ENCODE data around the gene PTPRN2.
"Not testable (repeated sequence)": the region's sequence is repeated elsewhere in the genome, so short reads cannot be mapped to it uniquely, and the experiment has no call there.

PTPRN2 gene

DNA sequence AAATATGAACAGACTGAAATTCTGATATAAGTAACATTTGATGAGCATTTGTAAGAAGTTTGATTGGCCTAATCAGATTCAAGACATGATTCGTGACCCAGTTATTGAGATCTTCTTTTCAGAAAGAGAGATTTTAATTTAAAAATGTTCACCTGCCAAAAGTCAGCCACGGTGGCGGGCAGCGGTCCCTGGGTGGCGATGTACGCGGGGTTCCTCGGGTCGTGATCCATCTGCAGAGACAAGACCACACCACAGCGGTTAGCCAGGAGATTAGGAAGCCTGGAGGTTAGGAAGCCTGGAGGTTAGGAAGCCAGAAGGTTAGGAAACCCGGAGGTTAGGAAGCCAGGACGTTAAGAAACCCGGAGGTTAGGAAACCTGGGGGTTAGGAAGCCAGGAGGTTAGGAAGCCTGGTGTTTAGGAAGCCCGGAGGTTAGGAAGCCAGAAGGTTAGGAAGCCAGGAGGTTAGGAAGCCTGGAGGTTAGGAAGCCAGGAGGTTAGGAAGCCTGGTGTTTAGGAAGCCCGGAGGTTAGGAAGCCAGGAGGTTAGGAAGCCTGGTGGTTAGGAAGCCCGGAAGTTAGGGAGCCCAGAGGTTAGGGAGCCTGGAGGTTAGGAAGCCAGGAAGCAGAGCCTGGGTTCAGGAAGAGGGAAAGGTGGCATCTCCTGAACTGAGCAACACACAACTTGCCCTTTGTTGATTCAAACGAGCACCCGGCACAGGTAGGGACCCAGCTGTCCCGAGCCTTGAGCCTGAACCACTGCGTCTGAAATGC is 992.4 kb downstream of the PTPRN2 start:
- no peak for DNase-seq (ENCODE audit: low read depth, low spot score)
- no peak overlapping the region for H3K27ac ChIP-seq

DNA sequence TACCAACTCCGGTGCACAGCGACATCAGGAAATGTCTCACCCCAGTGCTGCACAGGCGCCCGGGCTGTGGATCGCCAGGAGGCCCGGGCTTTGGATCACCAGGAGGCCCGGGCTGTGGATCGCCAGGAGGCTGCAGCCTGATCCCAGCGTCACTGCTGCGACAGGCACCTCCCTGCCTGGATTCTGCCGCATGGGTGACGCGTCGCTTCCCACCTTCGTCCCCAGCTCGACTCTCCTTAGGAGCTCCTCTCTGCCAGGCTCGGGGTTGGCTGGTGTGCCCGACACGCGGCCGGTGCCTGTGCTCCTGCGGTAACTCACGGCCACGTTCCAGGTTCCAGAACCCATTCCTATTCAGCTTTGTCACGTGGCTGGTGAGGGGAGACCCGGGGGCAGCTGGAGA is 993.3 kb downstream of the PTPRN2 start:
- DNase-seq (ENCODE audit: low read depth, low spot score): no peak
- no peak overlapping the region for H3K27ac ChIP-seq

DNA sequence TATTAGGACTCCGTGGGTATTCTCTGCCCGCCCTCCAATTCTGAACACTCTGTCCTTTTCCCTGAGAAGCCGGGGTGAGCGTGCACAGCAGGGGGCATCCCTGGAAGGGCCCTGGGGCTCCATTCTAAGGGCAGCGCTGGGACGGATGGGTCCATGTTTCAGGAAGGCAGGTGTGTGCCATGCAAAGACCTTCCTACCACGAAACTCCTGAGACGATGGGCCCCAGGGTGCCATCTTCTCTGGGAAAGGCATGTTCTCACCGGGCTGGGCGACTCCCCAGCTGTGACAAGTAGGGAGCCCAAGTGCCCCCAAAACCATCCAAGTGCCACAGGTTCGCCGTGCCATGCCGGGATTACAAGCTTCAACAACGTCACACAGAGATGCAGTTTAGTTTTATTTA is 994.1 kb downstream of the PTPRN2 start:
- DNase-seq (ENCODE audit: low read depth, low spot score): no peak
- H3K27ac ChIP-seq: no peak overlapping the region

DNA sequence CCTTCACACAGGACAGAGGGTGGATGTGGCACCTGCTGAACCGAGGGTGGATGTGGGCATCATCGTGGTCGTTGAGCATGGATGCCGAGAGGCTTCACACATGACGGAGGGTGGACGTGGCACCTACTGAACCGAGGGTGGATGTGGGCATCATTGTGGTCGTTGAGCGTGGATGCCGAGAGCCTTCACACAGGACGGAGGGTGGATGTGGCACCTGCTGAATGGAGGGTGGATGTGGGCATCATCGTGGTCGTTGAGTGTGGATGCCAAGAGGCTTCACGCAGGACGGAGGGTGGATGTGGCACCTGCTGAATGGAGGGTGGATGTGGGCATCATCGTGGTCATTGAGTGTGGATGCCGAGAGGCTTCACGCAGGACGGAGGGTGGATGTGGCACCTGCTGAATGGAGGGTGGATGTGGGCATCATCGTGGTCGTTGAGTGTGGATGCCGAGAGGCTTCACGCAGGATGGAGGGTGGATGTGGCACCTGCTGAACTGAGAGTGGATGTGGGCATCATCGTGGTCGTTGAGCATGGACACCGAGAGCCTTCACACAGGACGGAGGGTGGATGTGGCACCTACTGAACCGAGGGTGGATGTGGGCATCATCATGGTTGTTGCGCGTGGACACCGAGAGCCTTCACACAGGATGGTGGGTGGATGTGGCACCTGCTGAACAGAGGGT is 994.8 kb downstream of the PTPRN2 start:
- not testable (repeated sequence) for DNase-seq (ENCODE audit: low read depth, low spot score); H3K27ac ChIP-seq

DNA sequence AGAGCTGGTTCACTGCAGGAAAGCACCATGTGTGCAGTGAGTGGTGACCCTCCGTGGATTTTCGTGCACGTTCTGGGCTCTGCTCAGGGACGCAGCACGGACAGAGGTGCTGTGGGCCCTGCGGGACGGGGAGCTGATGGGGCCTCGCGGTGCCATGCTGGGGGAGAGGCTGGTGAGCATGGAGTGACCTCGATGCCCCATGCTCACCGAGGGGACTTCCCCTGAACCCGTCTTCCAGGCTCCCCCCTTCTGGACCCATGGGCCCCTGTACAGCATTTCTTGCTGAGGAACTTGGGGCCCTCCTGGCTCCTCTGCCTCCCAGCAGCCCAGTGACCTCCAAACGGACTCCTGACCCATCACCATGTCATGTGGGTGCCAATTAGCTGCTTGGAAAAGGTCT is 997.1 kb downstream of the PTPRN2 start:
- no peak for DNase-seq (ENCODE audit: low read depth, low spot score)
- no peak overlapping the region for H3K27ac ChIP-seq

DNA sequence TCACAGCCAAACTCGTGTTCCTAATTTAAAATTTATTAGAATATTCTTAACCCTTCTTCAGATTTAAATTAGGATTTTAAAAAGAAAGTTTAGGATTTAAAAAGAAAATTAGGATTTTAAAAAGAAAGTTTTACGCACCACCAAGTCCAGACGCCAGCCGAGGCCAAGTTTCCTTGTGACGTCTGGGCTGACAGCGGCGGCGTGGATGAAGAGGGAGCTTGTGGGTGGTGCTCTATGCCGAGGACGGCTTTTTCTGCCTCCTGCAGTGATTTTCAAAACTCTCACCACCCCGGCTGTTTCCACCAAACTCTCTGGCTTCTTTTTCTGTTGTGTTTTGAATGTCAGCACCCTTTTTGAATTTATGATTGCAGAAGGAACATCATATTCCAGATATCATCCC is 997.9 kb downstream of the PTPRN2 start:
- no peak overlapping the region for H3K27ac ChIP-seq
- DNase-seq (ENCODE audit: low read depth, low spot score): no peak

DNA sequence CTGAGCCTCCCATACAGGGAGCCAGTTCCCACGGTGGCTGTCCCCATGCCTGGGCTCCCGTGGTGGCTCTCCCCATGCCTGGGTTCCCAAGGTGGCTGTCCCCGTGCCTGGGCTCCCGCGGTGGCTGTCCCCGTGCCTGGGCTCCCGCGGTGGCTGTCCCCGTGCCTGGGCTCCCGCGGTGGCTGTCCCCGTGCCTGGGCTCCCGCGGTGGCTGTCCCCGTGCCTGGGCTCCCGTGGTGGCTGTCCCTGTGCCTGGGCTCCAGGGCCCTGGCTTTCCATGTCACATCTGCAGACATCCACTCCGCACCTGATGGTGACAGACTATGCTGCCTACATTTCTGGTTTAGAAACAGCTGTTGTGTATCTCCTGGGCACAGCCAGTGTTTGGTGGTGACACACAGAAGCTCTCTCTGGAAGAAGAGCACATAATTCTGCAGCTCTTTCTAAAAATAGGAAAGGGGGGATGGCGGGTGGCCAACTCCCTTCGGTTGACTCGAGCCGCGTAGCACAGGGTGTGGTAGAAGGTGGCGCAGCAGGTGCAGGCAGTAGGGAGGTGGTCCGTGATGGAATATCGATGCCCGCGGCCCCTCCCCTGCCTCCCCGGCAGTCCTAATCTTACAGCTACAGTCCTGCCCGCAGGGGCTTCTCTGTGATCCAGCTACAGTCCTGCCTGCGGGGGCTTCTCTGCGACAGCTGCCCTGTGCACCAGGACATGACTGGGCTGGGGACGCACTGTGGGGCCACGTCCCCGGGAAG is 999.6 kb downstream of the PTPRN2 start:
- no peak overlapping the region for H3K27ac ChIP-seq
- DNase-seq (ENCODE audit: low read depth, low spot score): no peak

DNA sequence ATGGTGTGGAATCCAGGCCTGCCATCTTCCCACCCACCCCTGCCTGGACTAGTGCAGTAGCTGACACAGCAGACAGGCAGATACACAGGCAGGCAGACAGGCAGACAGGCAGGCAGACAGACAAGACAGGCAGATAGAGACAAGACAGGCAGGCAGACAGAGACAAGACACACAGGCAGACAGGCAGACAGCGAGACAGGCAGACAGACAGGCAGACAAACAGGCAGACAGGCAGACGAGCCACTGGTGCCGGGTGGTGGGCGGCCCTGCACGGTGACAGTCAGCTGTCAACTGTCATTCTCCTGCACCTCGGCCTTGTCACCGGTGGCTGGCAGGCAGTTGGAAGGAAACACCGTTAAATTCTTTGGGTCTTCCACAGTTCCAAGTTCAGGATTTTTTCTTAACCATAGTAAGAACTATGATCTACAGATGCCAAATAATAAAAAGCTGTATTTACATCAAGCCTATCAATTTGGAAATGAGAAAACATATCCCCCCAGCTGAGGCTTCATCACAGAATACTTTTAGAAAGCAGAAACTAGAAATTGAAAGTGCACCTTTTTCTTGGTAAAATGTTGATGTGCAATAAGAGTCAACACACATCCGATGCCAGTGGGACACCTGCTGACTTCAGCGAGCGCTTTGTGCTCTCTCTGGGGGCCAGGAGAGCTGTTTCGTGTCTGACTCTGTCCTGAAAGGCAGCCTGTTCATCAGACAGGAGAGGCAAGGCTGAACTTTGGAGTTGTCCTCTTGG is 1000.4 kb downstream of the PTPRN2 start:
- DNase-seq (ENCODE audit: low read depth, low spot score): no peak

DNA sequence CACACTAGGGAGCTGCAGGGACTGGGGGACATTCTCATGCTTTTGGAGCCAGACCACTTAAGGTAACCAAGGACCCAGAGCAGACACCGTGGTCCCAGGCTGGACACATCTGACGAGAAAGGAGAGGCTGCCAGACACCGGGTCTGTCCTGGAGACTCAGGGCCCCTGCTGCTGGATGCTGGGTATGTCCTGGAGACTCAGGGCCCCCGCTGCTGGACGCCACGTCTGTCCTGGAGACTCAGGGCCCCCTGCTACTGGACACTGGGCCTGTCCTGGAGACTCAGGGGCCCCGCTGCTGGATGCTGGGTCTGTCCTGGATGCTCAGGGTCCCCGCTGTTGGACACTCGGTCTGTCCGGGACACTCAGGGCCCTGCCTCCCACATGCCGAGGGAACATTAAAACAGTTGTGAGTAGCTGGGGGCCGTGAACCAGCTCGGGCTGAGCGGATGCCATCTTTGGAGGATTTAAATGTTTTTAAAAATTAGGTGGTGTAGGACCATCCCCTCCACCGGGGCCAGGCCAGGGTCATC is 1001.1 kb downstream of the PTPRN2 start:
- H3K27ac ChIP-seq: no peak overlapping the region
- DNase-seq (ENCODE audit: low read depth, low spot score): no peak

More for the DNA sequence above, 1000.4 kb downstream of the PTPRN2 start:
- no peak overlapping the region for H3K27ac ChIP-seq

GRCh38 chr7:157585113-157585861 is 1002.3 kb downstream of the PTPRN2 start:
- no peak overlapping the region for H3K27ac ChIP-seq
- DNase-seq (ENCODE audit: low read depth, low spot score): no peak

GRCh38 chr7:157584420-157584819 is 1003.2 kb downstream of the PTPRN2 start:
- no peak for DNase-seq (ENCODE audit: low read depth, low spot score)
- no peak overlapping the region for H3K27ac ChIP-seq

GRCh38 chr7:157581740-157582139 is 1005.9 kb downstream of the PTPRN2 start:
- no peak for DNase-seq (ENCODE audit: low read depth, low spot score)

GRCh38 chr7:157580324-157580723 is 1007.3 kb downstream of the PTPRN2 start:
- no peak for DNase-seq (ENCODE audit: low read depth, low spot score)
- no peak overlapping the region for H3K27ac ChIP-seq

More at GRCh38 chr7:157581740-157582139, 1005.9 kb downstream of the PTPRN2 start:
- no peak overlapping the region for H3K27ac ChIP-seq

GRCh38 chr7:157579425-157579824 is 1008.2 kb downstream of the PTPRN2 start:
- H3K27ac ChIP-seq: no peak overlapping the region
- no peak for DNase-seq (ENCODE audit: low read depth, low spot score)

DNA sequence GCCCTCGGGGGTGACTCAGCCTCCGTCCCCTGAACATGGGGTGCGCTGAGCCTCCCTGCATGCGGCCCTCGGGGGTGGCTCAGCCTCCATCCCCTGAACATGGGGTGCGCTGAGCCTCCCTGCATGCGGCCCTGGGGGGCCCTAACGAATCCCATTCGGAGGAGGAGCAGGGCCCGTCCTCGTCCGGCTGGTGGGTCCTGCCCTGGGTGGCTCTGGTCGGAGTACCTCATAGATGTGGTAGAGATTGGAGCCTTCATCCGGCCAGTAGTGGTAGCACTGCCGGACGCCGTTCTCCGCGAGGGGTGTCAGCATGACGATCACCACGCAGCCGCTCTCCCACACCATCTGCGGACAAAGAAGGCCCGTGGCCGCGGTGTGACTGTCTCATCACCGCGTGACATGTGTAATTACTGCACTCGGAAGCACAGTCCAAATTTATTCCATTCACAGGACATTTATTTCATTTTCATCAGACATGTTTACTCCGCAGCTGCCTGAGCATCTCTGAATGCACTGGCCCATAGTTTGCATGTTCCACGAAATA is 1009.8 kb downstream of the PTPRN2 start:
- no peak overlapping the region for H3K27ac ChIP-seq
- no peak for DNase-seq (ENCODE audit: low read depth, low spot score)

GRCh38 chr7:157577061-157577460 is 1010.6 kb downstream of the PTPRN2 start:
- no peak for DNase-seq (ENCODE audit: low read depth, low spot score)
- no peak overlapping the region for H3K27ac ChIP-seq

DNA sequence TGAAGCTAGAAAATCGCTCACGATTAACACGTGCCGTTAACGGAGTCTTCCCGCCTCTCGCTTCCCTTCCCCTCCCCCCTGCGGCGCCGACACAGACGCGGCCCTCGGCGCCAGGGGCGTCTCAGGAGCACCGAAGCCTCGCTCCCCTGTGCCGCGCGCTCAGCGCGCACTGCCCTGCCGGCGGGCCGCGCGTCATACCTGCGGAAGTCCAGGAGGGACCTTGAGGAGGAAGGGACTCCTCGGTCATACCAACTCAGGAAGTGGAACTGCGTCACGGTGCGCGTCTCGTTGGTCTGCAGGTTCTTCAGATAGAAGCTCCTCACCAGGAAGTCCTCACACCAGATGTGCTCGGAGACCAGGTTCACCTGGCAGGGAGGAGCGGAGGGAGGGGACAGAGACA is 1011.2 kb downstream of the PTPRN2 start:
- no peak overlapping the region for H3K27ac ChIP-seq
- no peak for DNase-seq (ENCODE audit: low read depth, low spot score)

GRCh38 chr7:157575777-157576176 is 1011.8 kb downstream of the PTPRN2 start:
- no peak overlapping the region for H3K27ac ChIP-seq
- no peak for DNase-seq (ENCODE audit: low read depth, low spot score)

GRCh38 chr7:157574914-157575586 is 1012.6 kb downstream of the PTPRN2 start:
- no peak for DNase-seq (ENCODE audit: low read depth, low spot score)
- no peak overlapping the region for H3K27ac ChIP-seq

All from epithelial cell of prostate (primary cell).